Liver (tissue), 3 donors: ENCODE measurements around the gene HNRNPA2B1.

Experiments used
- ATF3 ChIP-seq: IDR thresholded peaks from 2 replicates; pipeline ENCODE4 v1.6.1; 2016; ENCODE audit warnings: antibody characterized with exemption
- CTCF ChIP-seq: fragments of 150-350 bp; IDR thresholded peaks from 2 replicates; pipeline ENCODE4 v1.5.1; 2017; ENCODE audit warnings: improper control_type of control experiment, low read depth, low read length; ENCODE audit not compliant: missing input control
- GABPA ChIP-seq, 2 donors: IDR thresholded peaks in 1 of 2; conservative IDR thresholded peaks in 1 of 2; 2 replicates each; pipeline ENCODE4 v1.6.1; 2016; ENCODE audit warnings: antibody characterized with exemption in 2 of 2, mild to moderate bottlenecking in 1 of 2, moderate library complexity in 1 of 2
- JUND ChIP-seq, 2 donors: IDR thresholded peaks; 2 replicates each; pipeline ENCODE4 v1.6.1; 2016; ENCODE audit warnings: antibody characterized with exemption in 2 of 2
- MAX ChIP-seq: IDR thresholded peaks from 2 replicates; pipeline ENCODE4 v1.6.1; 2016; ENCODE audit warnings: antibody characterized with exemption
- RAD21 ChIP-seq, 2 donors: IDR thresholded peaks; 2 replicates each; pipeline ENCODE4 v1.6.1; 2016; ENCODE audit warnings: antibody characterized with exemption in 2 of 2, mild to moderate bottlenecking in 2 of 2
- SP1 ChIP-seq: IDR thresholded peaks from 2 replicates; pipeline ENCODE4 v1.6.1; 2018; ENCODE audit warnings: antibody characterized with exemption, mild to moderate bottlenecking
- TAF1 ChIP-seq: conservative IDR thresholded peaks from 2 replicates; pipeline ENCODE4 v1.6.1; 2016; ENCODE audit warnings: antibody characterized with exemption, mild to moderate bottlenecking
- ZBTB33 ChIP-seq: IDR thresholded peaks from 2 replicates; pipeline ENCODE4 v1.6.1; 2016; ENCODE audit warnings: antibody characterized with exemption
- donor health status: healthy.
- donor health status: healthy.

- TF ChIP-seq ZBTB33 (no peak), CTCF (no peak), GABPA (IDR thresholded peaks at IDR 0.05 in 1 of 2, conservative IDR thresholded peaks at IDR 0.05 in 1 of 2) (no peak), ATF3 (no peak), JUND (IDR thresholded peaks at IDR 0.05) (no peak), RAD21 (IDR thresholded peaks at IDR 0.05) (no peak), MAX (no peak), TAF1 (no peak), SP1 (no peak)
Observed at GRCh38 chr7:26165950-26166683, 34.4 kb downstream of the HNRNPA2B1 start.
